ENCODE data around the gene ESAM.

Gene ESAM

GRCh38 chr11:124727474-124727873 is 34.6 kb downstream of the ESAM start:
- DNase-seq, result no peak

DNA sequence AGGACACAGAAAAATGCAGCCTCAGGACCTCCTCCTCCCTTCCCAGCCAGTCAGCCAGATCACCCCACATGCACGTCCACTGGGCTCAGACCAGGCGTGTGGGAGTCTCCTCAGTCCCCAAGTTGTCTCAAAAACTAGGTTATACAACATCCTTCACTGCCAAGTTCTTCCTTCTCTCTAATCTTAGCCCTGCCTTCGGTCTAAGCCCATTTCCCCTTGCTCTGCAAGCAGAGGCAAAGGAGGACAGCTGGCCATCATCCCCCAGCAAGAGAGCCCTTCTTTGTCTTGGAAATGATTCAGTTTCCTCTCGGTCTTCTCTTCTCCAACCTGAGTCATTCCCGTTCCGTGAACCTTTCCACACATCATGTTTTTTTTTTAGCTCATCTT is 36.4 kb downstream of the ESAM start:
- DNase-seq, result no peak

- no peak for DNase-seq
Observed at GRCh38 chr11:124724979-124725718, 36.9 kb downstream of the ESAM start.

GRCh38 chr11:124722176-124722575 is 39.9 kb downstream of the ESAM start:
- DNase-seq, result no peak

DNA sequence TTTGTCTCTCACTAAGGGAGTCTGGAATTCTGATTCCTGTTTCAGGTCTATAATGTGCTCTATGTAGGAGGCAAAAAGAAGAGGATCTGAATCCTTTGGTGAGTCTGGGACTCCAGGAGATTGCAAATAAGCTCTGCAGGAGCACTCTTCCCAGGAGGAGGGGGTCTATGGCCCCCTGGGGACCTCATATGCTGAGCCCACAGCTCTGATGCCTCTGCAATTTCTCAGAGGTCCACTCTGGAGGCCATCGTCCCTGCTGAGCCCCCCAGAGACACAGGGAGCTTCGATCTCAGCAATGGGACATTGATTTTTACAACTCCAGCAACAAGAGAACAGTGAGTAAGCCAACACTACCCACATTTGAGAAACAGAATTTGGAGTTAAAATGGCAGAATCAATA is 42.6 kb downstream of the ESAM start:
- DNase-seq, result no peak

GRCh38 chr11:124718801-124719200 is 43.3 kb downstream of the ESAM start:
- DNase-seq, result no peak

DNA sequence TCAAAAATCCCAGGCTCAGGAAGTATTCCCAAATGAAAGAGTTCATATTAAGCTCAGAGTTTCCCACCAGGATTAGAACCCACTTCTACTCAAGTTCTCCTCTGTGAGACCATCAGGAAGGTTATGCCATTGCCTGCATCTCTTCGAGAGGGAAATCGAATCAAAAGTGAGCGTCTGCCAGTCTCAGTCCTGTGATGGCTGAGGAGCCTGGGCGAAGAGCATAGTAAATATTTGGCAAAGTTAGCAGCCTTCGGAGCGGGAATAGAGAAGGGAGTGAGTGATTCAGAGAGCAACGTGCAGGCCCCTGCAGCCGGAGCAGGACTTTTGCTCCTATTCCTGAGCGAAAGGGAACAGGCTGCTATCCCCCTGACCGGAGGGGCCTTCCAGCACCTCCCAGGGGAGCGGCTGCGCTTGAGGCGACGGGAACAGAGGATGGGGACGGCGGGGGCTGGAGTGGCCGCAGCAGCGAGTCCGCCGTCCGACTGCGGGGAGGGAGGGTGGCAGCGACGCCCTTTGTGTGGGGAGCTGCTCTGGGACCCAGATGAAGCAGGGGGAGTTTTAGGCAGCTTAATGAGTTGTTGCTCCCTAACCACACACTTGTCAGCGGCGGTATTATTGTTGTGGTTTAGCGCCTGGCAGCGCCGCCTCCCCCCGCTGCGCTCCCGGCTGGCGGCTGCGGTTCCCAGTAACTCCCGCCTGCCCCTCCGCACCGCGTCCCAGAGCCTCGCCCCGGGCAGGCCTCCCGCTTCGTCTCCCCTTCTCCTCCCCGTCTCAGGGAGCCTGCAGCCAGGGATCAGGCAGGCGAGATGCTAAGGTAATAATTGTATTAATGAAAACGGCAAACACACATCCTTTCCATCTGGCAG is 44.1 kb downstream of the ESAM start:
- DNase-seq, result peak; percentile 33

DNA sequence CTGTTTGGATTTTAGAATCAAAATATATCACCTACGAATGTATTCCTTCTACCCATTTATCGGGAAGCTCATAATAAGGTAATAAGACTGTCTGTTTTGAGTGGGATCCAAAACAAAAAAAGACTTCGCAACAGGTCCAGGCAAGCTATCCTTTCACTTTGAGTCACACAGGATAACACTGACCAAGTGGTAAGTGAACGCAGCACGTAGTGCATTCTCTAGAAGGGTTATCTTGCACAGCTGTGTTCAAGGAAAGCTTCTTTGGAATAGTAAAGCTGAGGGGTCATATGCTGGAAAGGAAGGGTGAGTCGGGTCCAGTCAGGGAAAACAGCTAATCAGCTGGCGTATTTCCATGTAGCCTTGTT is 44.7 kb downstream of the ESAM start:
- DNase-seq, result no peak

DNA sequence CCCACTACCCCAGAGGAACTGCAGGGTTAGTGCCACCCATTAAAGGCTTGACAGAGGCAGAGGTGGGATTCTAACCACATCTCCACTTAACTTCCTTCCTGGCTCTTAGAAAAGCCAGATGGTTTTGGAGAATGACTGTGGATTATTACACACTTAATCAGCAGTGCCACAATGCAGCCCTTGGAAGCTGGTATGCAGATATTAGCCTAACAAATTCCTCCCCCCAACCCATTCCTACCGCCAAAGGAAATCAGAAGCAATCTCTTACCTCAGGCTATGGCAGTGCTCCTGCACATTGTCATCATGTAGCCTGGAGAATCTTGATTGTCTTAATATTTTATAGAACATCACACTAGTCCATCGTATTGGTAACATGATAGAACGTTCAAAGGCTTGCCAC is 45.5 kb downstream of the ESAM start:
- no peak for DNase-seq

DNA sequence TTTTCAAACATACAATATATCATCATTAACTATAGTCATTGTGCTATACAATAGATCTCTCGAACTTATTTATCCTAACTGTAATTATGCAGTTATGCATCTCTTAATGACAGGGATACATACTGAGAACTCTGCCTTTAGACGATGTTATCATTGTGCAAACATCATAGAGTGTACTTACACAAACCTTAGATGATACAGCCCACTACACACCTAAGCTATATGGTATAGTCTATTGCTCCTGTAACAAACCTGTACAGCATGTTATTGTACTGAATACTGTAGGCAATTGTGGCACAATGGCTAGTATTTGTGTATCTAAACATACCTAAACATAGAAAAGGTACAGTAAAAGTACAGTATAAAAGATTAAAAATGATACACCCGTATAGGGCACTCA is 49.7 kb downstream of the ESAM start:
- DNase-seq, result no peak

GRCh38 chr11:124707829-124708228 is 54.3 kb downstream of the ESAM start:
- DNase-seq, result no peak
